Fibroblast of the aortic adventitia (primary cell): ENCODE data around the gene CYTH1. TPM values are rescaled to one million over a fixed set of nuclear protein-coding genes. Genes with fewer than 3 reads are reported as not detected.

Source experiments
- DNase-seq: peaks from one replicate; pipeline ENCODE4 v3.0.0-alpha.2; 2010; ENCODE audit warnings: low read depth
- H3K4me3 ChIP-seq: 2 replicates; pipeline ENCODE4 v1.5.1; 2011; ENCODE audit warnings: low read depth, mild to moderate bottlenecking, control low read depth, low read length, moderate library complexity
- total RNA-seq: library from RNA; depleted of rRNA; stranded (reverse); fragments of >200 nt; gene quantifications from 2 replicates; pipeline ENCODE4 v1.2.3, GENCODE V29; 2012; ENCODE audit warnings: low replicate concordance
- TF ChIP-seq, protein P1 (sequence below): IDR thresholded peaks from 2 replicates; pipeline ENCODE4 v1.5.1; 2011; ENCODE audit warnings: mild to moderate bottlenecking, low read length, control low read depth, inconsistent platforms; ENCODE audit not compliant: insufficient read depth

The CYTH1 gene
- total RNA-seq, 1 donor, result 13.8 TPM

GRCh38 chr17:78692460-78693010 is 89.5 kb downstream of the CYTH1 start:
- TF ChIP-seq, protein P1, sequence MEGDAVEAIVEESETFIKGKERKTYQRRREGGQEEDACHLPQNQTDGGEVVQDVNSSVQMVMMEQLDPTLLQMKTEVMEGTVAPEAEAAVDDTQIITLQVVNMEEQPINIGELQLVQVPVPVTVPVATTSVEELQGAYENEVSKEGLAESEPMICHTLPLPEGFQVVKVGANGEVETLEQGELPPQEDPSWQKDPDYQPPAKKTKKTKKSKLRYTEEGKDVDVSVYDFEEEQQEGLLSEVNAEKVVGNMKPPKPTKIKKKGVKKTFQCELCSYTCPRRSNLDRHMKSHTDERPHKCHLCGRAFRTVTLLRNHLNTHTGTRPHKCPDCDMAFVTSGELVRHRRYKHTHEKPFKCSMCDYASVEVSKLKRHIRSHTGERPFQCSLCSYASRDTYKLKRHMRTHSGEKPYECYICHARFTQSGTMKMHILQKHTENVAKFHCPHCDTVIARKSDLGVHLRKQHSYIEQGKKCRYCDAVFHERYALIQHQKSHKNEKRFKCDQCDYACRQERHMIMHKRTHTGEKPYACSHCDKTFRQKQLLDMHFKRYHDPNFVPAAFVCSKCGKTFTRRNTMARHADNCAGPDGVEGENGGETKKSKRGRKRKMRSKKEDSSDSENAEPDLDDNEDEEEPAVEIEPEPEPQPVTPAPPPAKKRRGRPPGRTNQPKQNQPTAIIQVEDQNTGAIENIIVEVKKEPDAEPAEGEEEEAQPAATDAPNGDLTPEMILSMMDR, result no peak
- no peak for DNase-seq

GRCh38 chr17:78689029-78689428 is 93.0 kb downstream of the CYTH1 start:
- DNase-seq, result no peak
- TF ChIP-seq, protein P1, result no peak
- no peak overlapping the region for H3K4me3 ChIP-seq

More at GRCh38 chr17:78692460-78693010, 89.5 kb downstream of the CYTH1 start:
- no peak overlapping the region for H3K4me3 ChIP-seq

DNA sequence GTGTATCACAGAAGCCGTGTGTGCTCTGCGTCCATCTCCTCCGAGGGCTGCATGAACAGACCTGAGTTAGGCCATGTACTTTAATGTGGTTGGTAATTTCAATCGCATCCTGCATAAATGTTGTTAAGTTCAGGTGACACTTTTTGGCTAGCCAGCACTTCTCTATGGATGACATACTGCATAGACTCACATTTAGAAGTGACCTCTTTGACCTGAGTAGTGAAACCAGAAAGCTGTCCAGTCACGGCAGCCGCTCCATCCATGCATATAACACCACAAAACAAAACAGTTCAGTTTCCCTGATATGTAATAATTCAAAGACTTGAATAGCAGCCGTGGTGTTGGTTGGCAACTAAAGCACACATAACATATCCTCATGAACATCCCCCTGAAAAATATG is 94.1 kb downstream of the CYTH1 start:
- no peak for DNase-seq
- no peak overlapping the region for H3K4me3 ChIP-seq
- TF ChIP-seq, protein P1, result no peak

DNA sequence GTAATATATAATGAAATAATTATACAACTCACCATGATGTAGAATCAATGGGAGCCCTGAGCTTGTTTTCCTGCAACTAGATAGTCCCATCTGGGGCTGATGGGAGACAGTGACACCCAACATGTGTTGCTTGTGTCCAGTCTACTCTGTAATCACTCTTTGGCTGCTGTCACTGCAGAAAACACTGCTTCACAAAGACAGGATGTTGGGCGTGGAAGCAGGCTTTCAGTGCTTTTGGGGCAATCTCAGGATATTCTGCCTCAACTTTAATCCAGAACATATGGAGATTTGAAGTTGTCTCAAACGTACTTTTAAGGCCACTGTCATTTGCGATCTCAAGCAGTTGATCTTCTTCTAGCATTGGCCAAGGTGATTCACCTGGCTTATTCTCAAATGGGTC is 94.9 kb downstream of the CYTH1 start:
- H3K4me3 ChIP-seq, result no peak overlapping the region
- TF ChIP-seq, protein P1, result no peak
- DNase-seq, result no peak

DNA sequence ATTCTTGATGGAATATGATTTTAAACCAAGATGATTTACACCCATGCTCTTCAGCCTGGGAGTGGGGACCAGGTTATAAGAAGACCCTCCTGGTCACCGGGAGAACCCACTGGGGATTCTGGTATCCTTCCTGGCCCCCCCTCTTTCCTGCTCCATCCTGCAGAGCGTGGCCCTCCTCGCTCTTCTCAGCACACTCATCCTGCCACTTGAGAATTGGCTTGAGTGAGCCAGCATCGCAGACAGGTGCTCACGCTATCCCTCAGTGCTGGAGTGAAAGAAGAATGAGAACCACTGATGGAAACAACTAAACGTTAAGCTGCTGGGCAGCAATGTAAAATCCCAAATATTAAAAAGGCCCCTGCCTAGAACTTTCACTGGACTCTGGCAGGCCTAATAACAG is 98.0 kb downstream of the CYTH1 start:
- H3K4me3 ChIP-seq, result no peak overlapping the region
- TF ChIP-seq, protein P1, result no peak
- DNase-seq, result no peak

DNA sequence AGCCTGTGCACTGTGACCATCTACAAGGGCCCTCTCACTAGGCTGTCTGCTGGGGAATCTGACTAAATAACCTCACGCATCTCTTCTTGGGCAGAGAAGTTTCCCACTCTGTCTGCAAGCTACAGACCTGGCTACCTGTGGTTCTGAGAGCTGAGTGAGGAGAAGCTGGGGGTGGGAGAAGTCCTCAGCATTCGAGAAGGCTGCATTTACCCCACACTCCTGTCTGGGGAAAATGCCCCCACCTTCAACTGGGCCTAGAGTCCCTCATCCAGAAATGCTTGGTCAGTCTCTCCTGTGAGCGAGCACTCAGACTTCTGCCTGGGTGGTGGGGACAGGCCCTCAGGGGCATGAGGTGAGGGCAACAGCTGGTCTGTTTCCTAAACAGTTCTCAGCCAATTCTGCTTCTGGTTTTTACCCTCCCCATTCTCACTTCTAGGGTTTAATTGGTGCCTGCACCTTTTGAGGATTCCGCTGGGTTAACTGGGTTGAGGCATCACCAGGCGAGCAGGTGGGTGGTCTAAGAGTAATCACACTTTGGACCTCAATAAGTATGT is 98.6 kb downstream of the CYTH1 start:
- TF ChIP-seq, protein P1, result no peak
- H3K4me3 ChIP-seq, result no peak overlapping the region
- DNase-seq, result no peak

DNA sequence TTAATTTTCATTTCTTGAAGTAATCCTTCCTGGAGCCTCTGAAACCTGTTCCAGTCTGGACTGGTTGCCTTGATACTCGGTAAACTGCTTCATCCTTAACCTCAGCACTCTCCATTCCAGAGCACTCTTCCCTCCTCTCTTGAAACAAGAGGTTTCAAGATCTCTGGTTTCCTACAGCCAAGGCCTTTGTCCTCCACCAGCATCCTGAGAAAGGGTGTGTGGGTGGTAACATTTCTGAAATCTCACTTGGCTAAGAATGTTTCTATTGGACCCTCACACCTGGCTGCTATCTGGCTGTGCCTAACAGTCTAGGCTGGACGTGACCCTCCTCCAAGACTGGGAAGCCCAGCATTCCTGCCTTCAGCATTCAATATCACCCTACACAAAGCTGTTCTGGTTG is 99.7 kb downstream of the CYTH1 start:
- TF ChIP-seq, protein P1, result no peak
- no peak for DNase-seq
- H3K4me3 ChIP-seq, result no peak overlapping the region
